ENCODE results near the gene CCDC40. TPM values are rescaled to one million over a fixed set of nuclear protein-coding genes. Genes with fewer than 3 reads are reported as not detected.

Gene CCDC40
- total and polyA plus RNA-seq, 2 donors from 2014 or later, result 5.1 to 22.6 TPM

- no peak for DNase-seq
- Histone ChIP-seq H3K9ac (ENCODE audit: low read length in 3 of 3) (no peak overlapping the region), H3K27ac (ENCODE audit: low read depth in 2 of 2, low read length in 2 of 2) (no peak overlapping the region), H3K36me3 (ENCODE audit: control insufficient read depth in 2 of 3, insufficient read depth in 3 of 3, low read length in 3 of 3) (no peaks in the 10 kb centered on the region), H3K4me1 (ENCODE audit: control insufficient read depth in 2 of 3, insufficient read depth in 2 of 3, low read depth in 1 of 3, low read length in 3 of 3) (no peaks in the 10 kb centered on the region), H3K27me3 (ENCODE audit: control insufficient read depth, insufficient read depth, low read length) (no peaks in the 10 kb centered on the region), H3K4me3 (ENCODE audit: low read length in 3 of 3) (no peak overlapping the region), H3K9me3 (ENCODE audit: control insufficient read depth in 2 of 3, insufficient read depth in 1 of 3, low read length in 3 of 3) (no peaks in the 10 kb centered on the region)
- no peak for FAIRE-seq
- intact Hi-C loops (cut with DNase I), result no loop called here
- no peak for TF ChIP-seq CTCF (IDR thresholded peaks at IDR 0.05; ENCODE audit: borderline replicate concordance, extremely low read depth, insufficient read depth)
Measured at GRCh38 chr17:80080081-80080480, 43.6 kb downstream of the CCDC40 start.

- no peak overlapping the region for H3K4me3 ChIP-seq (ENCODE audit: low read length in 3 of 3)
- FAIRE-seq (no peak), DNase-seq (no peak)
- no peaks in the 10 kb centered on the region for H3K9me3 ChIP-seq (ENCODE audit: control insufficient read depth in 2 of 3, insufficient read depth in 1 of 3, low read length in 3 of 3)
- TF ChIP-seq CTCF (IDR thresholded peaks at IDR 0.05; ENCODE audit: borderline replicate concordance, extremely low read depth, insufficient read depth), result no peak
- no peaks in the 10 kb centered on the region for H3K4me1 ChIP-seq (ENCODE audit: control insufficient read depth in 2 of 3, insufficient read depth in 2 of 3, low read depth in 1 of 3, low read length in 3 of 3)
- no peak overlapping the region for H3K9ac ChIP-seq (ENCODE audit: low read length in 3 of 3)
- intact Hi-C loops (cut with DNase I), result no loop called here
- H3K27ac ChIP-seq (ENCODE audit: low read depth in 2 of 2, low read length in 2 of 2), result no peak overlapping the region
- H3K27me3 ChIP-seq (ENCODE audit: control insufficient read depth, insufficient read depth, low read length), result no peaks in the 10 kb centered on the region
- H3K36me3 ChIP-seq (ENCODE audit: control insufficient read depth in 2 of 3, insufficient read depth in 3 of 3, low read length in 3 of 3), result no peaks in the 10 kb centered on the region
Measured at GRCh38 chr17:80081596-80081995, 45.2 kb downstream of the CCDC40 start.

GRCh38 chr17:80082403-80083135, 46.1 kb downstream of the CCDC40 start:
- no peak overlapping the region for H3K9ac ChIP-seq (ENCODE audit: low read length in 3 of 3)
- H3K4me1 ChIP-seq (ENCODE audit: control insufficient read depth in 2 of 3, insufficient read depth in 2 of 3, low read depth in 1 of 3, low read length in 3 of 3), result no peaks in the 10 kb centered on the region
- peak; percentile 77 for TF ChIP-seq CTCF (IDR thresholded peaks at IDR 0.05; ENCODE audit: borderline replicate concordance, extremely low read depth, insufficient read depth)
- H3K27me3 ChIP-seq (ENCODE audit: control insufficient read depth, insufficient read depth, low read length), result no peaks in the 10 kb centered on the region
- no peak overlapping the region for H3K27ac ChIP-seq (ENCODE audit: low read depth in 2 of 2, low read length in 2 of 2)
- H3K9me3 ChIP-seq (ENCODE audit: control insufficient read depth in 2 of 3, insufficient read depth in 1 of 3, low read length in 3 of 3), result no peaks in the 10 kb centered on the region
- H3K36me3 ChIP-seq (ENCODE audit: control insufficient read depth in 2 of 3, insufficient read depth in 3 of 3, low read length in 3 of 3), result no peaks in the 10 kb centered on the region
- no peak for FAIRE-seq
- intact Hi-C loops (cut with DNase I), result no loop called here
- DNase-seq, result peak in 4 of 5 donors; percentile 76 to 89 (median 81)
- H3K4me3 ChIP-seq (ENCODE audit: low read length in 3 of 3), result no peak overlapping the region

Measured in kidney (tissue), 14 donors.